Endodermal cell (in vitro differentiated cells): ENCODE data around the gene COL4A2. TPM values are rescaled to one million over a fixed set of nuclear protein-coding genes. Genes with fewer than 3 reads are reported as not detected.
A peak's percentile ranks its signal among the peaks of the same experiment; 100 is the strongest.

Experiments
- DNase-seq: peaks from one replicate; pipeline ENCODE4 v3.0.0-alpha.2; 2017
- H3K27ac ChIP-seq: 2 replicates; pipeline ENCODE4 v1.5.1; 2013; ENCODE audit warnings: mild to moderate bottlenecking, low read depth, low read length, moderate library complexity
- H3K27me3 ChIP-seq: 2 replicates; pipeline ENCODE4 v1.6.1; 2013; ENCODE audit warnings: mild to moderate bottlenecking, low read length, moderate library complexity; ENCODE audit not compliant: insufficient read depth, control insufficient read depth, poor library complexity, severe bottlenecking
- H3K36me3 ChIP-seq: 2 replicates; pipeline ENCODE4 v1.7.0; 2013; ENCODE audit warnings: mild to moderate bottlenecking, low read length, moderate library complexity; ENCODE audit not compliant: control insufficient read depth, insufficient read depth
- H3K4me1 ChIP-seq: one replicate; pipeline ENCODE4 v1.7.0; 2013; ENCODE audit warnings: low read length; ENCODE audit not compliant: control insufficient read depth, insufficient read depth
- H3K4me3 ChIP-seq: 2 replicates; pipeline ENCODE4 v1.5.1; 2013; ENCODE audit warnings: mild to moderate bottlenecking, low read length, moderate library complexity
- H3K9ac ChIP-seq: 2 replicates; pipeline ENCODE4 v1.6.1; 2013; ENCODE audit warnings: mild to moderate bottlenecking, low read length, moderate library complexity; ENCODE audit not compliant: poor library complexity, severe bottlenecking; ENCODE audit errors: extremely low read depth
- H3K9me3 ChIP-seq: 2 replicates; pipeline ENCODE4 v1.6.1; 2013; ENCODE audit warnings: mild to moderate bottlenecking, low read length, moderate library complexity; ENCODE audit not compliant: control insufficient read depth
- H3K27ac Mint-ChIP-seq: 2 replicates; pipeline ENCODE4 v1.8.0; 2020; ENCODE audit warnings: mixed read lengths
- H3K27me3 Mint-ChIP-seq: 2 replicates; pipeline ENCODE4 v1.8.0; 2021; ENCODE audit warnings: mild to moderate bottlenecking, mixed read lengths; ENCODE audit not compliant: insufficient read depth
- H3K36me3 Mint-ChIP-seq: 2 replicates; pipeline ENCODE4 v1.8.0; 2020; ENCODE audit warnings: low read depth, mixed read lengths
- H3K4me1 Mint-ChIP-seq: 2 replicates; pipeline ENCODE4 v1.8.0; 2020; ENCODE audit warnings: mixed read lengths
- H3K4me3 Mint-ChIP-seq: 2 replicates; pipeline ENCODE4 v1.8.0; 2020; ENCODE audit warnings: mild to moderate bottlenecking, moderate library complexity, mixed read lengths
- H3K9me3 Mint-ChIP-seq: 2 replicates; pipeline ENCODE4 v1.8.0; 2020; ENCODE audit warnings: mild to moderate bottlenecking, mixed read lengths
- CTCF ChIP-seq: fragments of 200-600 bp; sonication (generic); conservative IDR thresholded peaks from 2 replicates; pipeline ENCODE4 v1.5.0; 2021; ENCODE audit warnings: antibody characterized with exemption, mild to moderate bottlenecking
- WGBS, 2 experiments: methylation state at CpG; one replicate each; pipeline versions ENCODE4 v1.1.5 to v1.1.7; 2013; ENCODE audit warnings: missing lambda C conversion rate in 2 of 2, mixed read lengths in 1 of 2; ENCODE audit not compliant: insufficient coverage in 1 of 2, insufficient read length in 1 of 2; 5-methylcytosine and 5-hydroxymethylcytosine counted together
- total RNA-seq, 2 donors: library from RNA; stranded (reverse); fragmentation: NEBNext Ultra II Directional in 1 of 2; extraction: Animal tissue kit (Norgen Biotek cat#: 25700) in 1 of 2; gene quantifications; 2 replicates in 1 of 2; 3 replicates in 1 of 2; pipeline ENCODE4 v1.2.1, GENCODE V29; 2021

Gene COL4A2
- total RNA-seq, 2 donors from 2014 or later, result 388 to 398 TPM

DNA sequence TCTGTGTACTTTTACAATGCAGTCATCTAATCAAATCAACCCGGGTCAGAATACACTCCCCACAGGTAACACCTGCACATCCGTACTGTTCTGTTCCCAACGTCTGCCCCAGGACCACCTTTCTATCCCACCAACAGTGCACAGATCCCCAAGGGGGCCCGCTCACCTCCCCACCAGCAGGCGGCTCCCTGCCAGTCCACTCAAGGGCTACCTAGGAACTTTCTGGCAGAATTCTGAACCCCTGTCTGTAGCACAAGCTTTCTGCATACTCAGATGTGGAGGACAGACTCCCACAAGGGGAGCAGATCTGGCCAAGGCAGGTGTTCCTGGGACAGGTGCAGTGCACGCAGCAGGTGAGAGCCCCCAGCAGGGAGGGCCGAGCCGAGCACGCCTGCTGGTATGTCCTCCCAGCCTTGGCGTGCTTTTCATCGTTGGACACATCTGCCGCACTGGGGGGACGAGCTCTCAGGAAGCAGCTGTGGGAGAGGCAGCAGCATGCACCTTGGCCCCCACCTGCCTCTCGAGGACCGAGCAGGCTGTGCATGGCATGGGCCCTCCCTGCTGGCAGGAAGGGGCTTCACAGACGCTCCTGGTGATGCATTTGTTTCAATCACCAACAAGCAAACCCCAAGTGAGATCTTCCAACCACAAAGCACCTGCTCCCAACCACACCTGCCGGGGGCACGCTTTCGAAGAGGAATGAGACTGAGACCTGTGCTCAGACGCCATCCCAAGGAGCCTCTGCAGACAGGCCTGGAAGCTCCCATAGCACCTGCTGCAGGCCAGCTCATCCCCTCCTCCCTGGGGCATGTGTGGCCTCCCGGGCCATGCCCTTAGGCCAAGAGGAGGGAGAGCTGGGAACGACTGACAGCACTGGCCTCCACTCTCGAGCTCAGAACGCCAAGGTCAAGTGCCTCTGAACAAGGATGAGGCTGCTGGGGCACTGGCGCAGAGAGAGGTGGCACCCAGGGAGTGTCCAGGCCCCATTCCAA, 218.5 kb downstream of the COL4A2 start:
- Mint-ChIP-seq H3K36me3 (peaks cover 28% of the 10 kb centered on the region), H3K4me3 (no peak overlapping the region), H3K27me3 (no peaks in the 10 kb centered on the region), H3K27ac (peak overlapping the region; percentile 55), H3K9me3 (no peaks in the 10 kb centered on the region), H3K4me1 (peaks cover 19% of the 10 kb centered on the region)
- TF ChIP-seq CTCF, result peak; percentile 34
- no peak for DNase-seq
- H3K9me3 ChIP-seq, result peaks cover 9% of the 10 kb centered on the region
- no peaks in the 10 kb centered on the region for H3K4me1 ChIP-seq
- no peak overlapping the region for H3K27ac ChIP-seq
- no peaks in the 10 kb centered on the region for H3K27me3 ChIP-seq
- H3K36me3 ChIP-seq, result peaks cover 9% of the 10 kb centered on the region
- H3K4me3 ChIP-seq, result no peak overlapping the region
- H3K9ac ChIP-seq, result no peak overlapping the region
- 78 to 84% methylated on average over 14 to 25 of the region's 25 CpGs for WGBS, 2 experiments

DNA sequence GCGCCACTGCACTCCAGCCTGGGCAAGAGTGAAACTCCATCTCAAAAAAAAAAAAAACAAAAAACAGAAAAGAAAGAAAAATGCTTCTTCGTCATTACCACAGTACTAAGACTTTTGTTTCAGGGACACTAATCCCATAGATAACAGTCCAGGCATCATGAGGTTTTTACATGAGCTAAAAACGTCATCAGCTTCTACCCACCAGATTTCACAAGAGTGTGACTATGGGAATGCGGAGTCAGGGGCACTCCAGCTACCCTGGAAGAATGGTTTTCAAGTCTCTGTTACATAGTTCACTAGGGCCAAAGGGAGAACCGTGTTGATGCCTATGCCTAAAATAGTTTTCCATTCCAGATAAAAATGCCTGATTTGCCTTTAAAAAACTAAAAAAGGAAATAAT, 221.3 kb downstream of the COL4A2 start:
- H3K27ac ChIP-seq, result no peak overlapping the region
- peaks cover 24% of the 10 kb centered on the region for H3K4me1 Mint-ChIP-seq

DNA sequence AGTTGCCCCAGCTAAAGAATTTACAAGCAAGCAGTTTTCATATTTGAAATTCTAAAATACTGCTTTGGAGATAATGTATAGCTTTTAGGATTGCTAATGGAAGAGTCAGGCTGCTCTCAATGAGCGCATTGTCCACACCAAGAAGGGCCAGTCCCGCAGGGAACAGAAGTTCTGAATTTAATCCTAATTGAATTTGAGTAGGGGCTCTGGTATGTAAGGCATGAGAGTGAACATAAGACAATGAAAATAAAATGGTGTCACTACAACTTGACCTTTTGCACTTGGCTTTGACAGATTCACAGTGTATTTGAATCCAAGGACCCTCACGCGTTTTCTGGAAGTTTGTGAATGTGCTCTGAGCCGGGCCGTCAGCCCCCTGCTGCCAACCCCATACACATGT, 221.8 kb downstream of the COL4A2 start:
- Mint-ChIP-seq H3K27ac (peak overlapping the region; percentile 55), H3K27me3 (no peaks in the 10 kb centered on the region), H3K4me1 (peaks cover 24% of the 10 kb centered on the region), H3K9me3 (no peaks in the 10 kb centered on the region), H3K4me3 (no peak overlapping the region), H3K36me3 (peaks cover 12% of the 10 kb centered on the region)
- no peak for TF ChIP-seq CTCF
- no peak overlapping the region for H3K4me3 ChIP-seq
- peaks cover 7% of the 10 kb centered on the region for H3K36me3 ChIP-seq
- peaks cover 18% of the 10 kb centered on the region for H3K9me3 ChIP-seq
- no peak overlapping the region for H3K9ac ChIP-seq
- DNase-seq, result no peak
- no peak overlapping the region for H3K27ac ChIP-seq
- H3K27me3 ChIP-seq, result no peaks in the 10 kb centered on the region
- 72 to 90% methylated on average over 6 of the region's 6 CpGs for WGBS, 2 experiments
- H3K4me1 ChIP-seq, result no peaks in the 10 kb centered on the region

More for the DNA sequence above, 221.3 kb downstream of the COL4A2 start:
- H3K9me3 Mint-ChIP-seq, result no peaks in the 10 kb centered on the region
- peaks cover 18% of the 10 kb centered on the region for H3K9me3 ChIP-seq
- H3K27me3 ChIP-seq, result no peaks in the 10 kb centered on the region
- peaks cover 18% of the 10 kb centered on the region for H3K36me3 Mint-ChIP-seq
- no peak for DNase-seq
- H3K4me3 Mint-ChIP-seq, result no peak overlapping the region
- 92% methylated on average over 2 to 5 of the region's 5 CpGs for WGBS, 2 experiments
- no peaks in the 10 kb centered on the region for H3K4me1 ChIP-seq
- H3K27me3 Mint-ChIP-seq, result no peaks in the 10 kb centered on the region
- H3K27ac Mint-ChIP-seq, result peak overlapping the region; percentile 60
- no peak overlapping the region for H3K9ac ChIP-seq
- no peak overlapping the region for H3K4me3 ChIP-seq
- peaks cover 7% of the 10 kb centered on the region for H3K36me3 ChIP-seq
- no peak for TF ChIP-seq CTCF
